Natural killer cell (primary cell): ENCODE data around the gene ATF3. TPM values are rescaled to one million over a fixed set of nuclear protein-coding genes. Genes with fewer than 3 reads are reported as not detected.

Source experiments
- total RNA-seq, 4 donors: library from RNA; stranded (reverse); fragments of 120-200 nt in 1 of 4; gene quantifications; one replicate each; pipeline versions ENCODE4 v1.2.3 to v1.2.4, GENCODE V29; 2013 to 2022

ATF3 gene
- total RNA-seq, 3 donors from 2014 or later (not counting 1 experiment from before 2014, with no cell fraction given): 62.2 to 135 (median 78.5) TPM

Other genes with a start within 250 kb of the ATF3 start
- gene PACC1, start 193.9 kb upstream of the ATF3 start, total RNA-seq: 10 to 100 TPM in 2 of 3 donors, 1 to 10 TPM in 1; 5.0 to 14.2 (median 11.4) TPM
- 10 to 100 TPM in 2 of 3 donors, 1 to 10 TPM in 1; 7.2 to 14.0 (median 12.2) TPM for gene NENF, start 175.8 kb upstream of the ATF3 start, total RNA-seq
- gene BATF3, start 91.1 kb downstream of the ATF3 start, total RNA-seq: 1 to 10 TPM in 2 of 3 donors, under 1 TPM in 1; 0.25 to 3.6 (median 1.2) TPM
- 10 to 100 TPM; 17.0 to 23.8 (median 23.4) TPM for gene NSL1, start 183.0 kb downstream of the ATF3 start, total RNA-seq
- 10 to 100 TPM; 11.6 to 14.6 (median 13.4) TPM for gene TATDN3, start 183.1 kb downstream of the ATF3 start, total RNA-seq
- gene SPATA45, start 238.9 kb downstream of the ATF3 start, total RNA-seq: under 1 TPM in 1 of 3 donors, not detected in 2; 0.80 TPM
- gene FLVCR1, start 249.5 kb downstream of the ATF3 start, total RNA-seq: 10 to 100 TPM in 2 of 3 donors, 1 to 10 TPM in 1; 8.1 to 15.0 (median 11.4) TPM